A549 (cell line): Measurements from ENCODE around the gene KRT6C. TPM values are rescaled to one million over a fixed set of nuclear protein-coding genes. Genes with fewer than 3 reads are reported as not detected.

ENCODE experiments used
- ATAC-seq, 2 experiments: fragments of 200-7000 bp in 1 of 2; fragments of >200 bp in 1 of 2; cut with Nextera tagmentation in 1 of 2; cut with Tn5 transposase in 1 of 2; 3 replicates each; pipeline versions ENCODE4 v1.8.0 to v1.9.1; 2018 to 2020; ENCODE audit warnings: mild to moderate bottlenecking in 1 of 2, moderate library complexity in 1 of 2
- CTCF ChIA-PET: fragments of 300-600 bp; sonication (Branson Sonifier 250); formaldehyde crosslinking; extraction: SDS; loops from one replicate; lab custom pipeline; 2021; ENCODE audit warnings: antibody characterized with exemption, inconsistent platforms; lab: Yijun Ruan, JAX
- POLR2A ChIA-PET: fragments of 350-600 bp; formaldehyde crosslinking; extraction: SDS; loops from one replicate; lab custom pipeline; 2021; ENCODE audit warnings: antibody characterized with exemption, inconsistent platforms; lab: Yijun Ruan, JAX
- DNase-seq, 2 experiments: peaks; one replicate each; pipeline versions ENCODE4 v3.0.0 to v3.0.0-alpha.2; 2011 to 2016; ENCODE audit warnings: low read depth in 1 of 2, low spot score in 1 of 2
- FAIRE-seq: peaks from 2 replicates; lab custom pipeline; 2011; peaks lifted over from hg19 to GRCh38; lab: Jason Lieb, UNC
- H3K27ac ChIP-seq, 2 experiments: fragments of >200 bp; sonication (Bioruptor Twin); formaldehyde crosslinking; 3 replicates each; pipeline ENCODE4 v1.5.1; 2016 to 2017
- H3K4me1 ChIP-seq: fragments of >200 bp; sonication (Bioruptor Twin); formaldehyde crosslinking; 3 replicates; pipeline ENCODE4 v1.6.1; 2016
- H3K4me2 ChIP-seq: fragments of >200 bp; sonication (Bioruptor Twin); formaldehyde crosslinking; 3 replicates; pipeline ENCODE4 v1.6.1; 2016
- H3K4me3 ChIP-seq: fragments of >200 bp; sonication (Bioruptor Twin); formaldehyde crosslinking; 3 replicates; pipeline ENCODE4 v1.5.1; 2016
- H3K9me3 ChIP-seq: fragments of >200 bp; sonication (Bioruptor Twin); formaldehyde crosslinking; 3 replicates; pipeline ENCODE4 v1.6.1; 2016
- CBX8 ChIP-seq: fragments of 200-600 bp; sonication (generic); IDR thresholded peaks from 2 replicates; pipeline ENCODE4 v1.6.1; 2016
- E2F6 ChIP-seq: IDR thresholded peaks from 2 replicates; pipeline ENCODE4 v1.6.1; 2012; ENCODE audit warnings: low read depth, borderline replicate concordance
- EHF ChIP-seq: fragments of 250-450 bp; sonication (Bioruptor Pico); IDR thresholded peaks from 2 replicates; pipeline ENCODE4 v1.5.0; 2020; ENCODE audit warnings: mild to moderate bottlenecking
- ELK1 ChIP-seq: fragments of 150-350 bp; IDR thresholded peaks from 2 replicates; pipeline ENCODE4 v1.6.1; 2014; ENCODE audit warnings: low read depth, mild to moderate bottlenecking, low read length
- FOSL2 ChIP-seq, 2 experiments: fragments of 450-650 bp in 1 of 2; fragments of >200 bp in 1 of 2; sonication (Bioruptor Twin) in 1 of 2; formaldehyde crosslinking; IDR thresholded peaks; 2 replicates each; pipeline versions ENCODE4 v1.5.0 to v1.6.1; 2016 to 2020; ENCODE audit warnings: mild to moderate bottlenecking in 1 of 2, moderate library complexity in 1 of 2
- GATA3 ChIP-seq: IDR thresholded peaks from 2 replicates; pipeline ENCODE4 v1.6.1; 2012; ENCODE audit warnings: borderline replicate concordance
- HDAC2 ChIP-seq: fragments of 200-600 bp; sonication (generic); IDR thresholded peaks from 2 replicates; pipeline ENCODE4 v1.6.1; 2016
- HES2 ChIP-seq: fragments of >200 bp; sonication (Bioruptor Twin); formaldehyde crosslinking; IDR thresholded peaks from 2 replicates; pipeline ENCODE4 v1.6.1; 2016
- HEYL ChIP-seq: fragments of 250-450 bp; sonication (Bioruptor Pico); IDR thresholded peaks from 2 replicates; pipeline ENCODE4 v1.8.0; 2021; ENCODE audit warnings: mild to moderate bottlenecking, moderate library complexity
- HOXB5 ChIP-seq: fragments of 250-450 bp; sonication (Bioruptor Pico); IDR thresholded peaks from 2 replicates; pipeline ENCODE4 v1.5.0; 2020; ENCODE audit warnings: mild to moderate bottlenecking, moderate library complexity
- MAFK ChIP-seq: fragments of 450-650 bp; IDR thresholded peaks from 2 replicates; pipeline ENCODE4 v1.6.1; 2014; ENCODE audit not compliant: partially characterized antibody
- MAZ ChIP-seq: fragments of 150-350 bp; IDR thresholded peaks from 2 replicates; pipeline ENCODE4 v1.6.1; 2014; ENCODE audit warnings: antibody characterized with exemption, low read depth, low read length, borderline replicate concordance
- NPAS2 ChIP-seq: fragments of 250-450 bp; sonication (Bioruptor Pico); IDR thresholded peaks from 2 replicates; pipeline ENCODE4 v1.8.0; 2022; ENCODE audit warnings: mild to moderate bottlenecking, moderate library complexity, borderline replicate concordance
- NR3C1 ChIP-seq: fragments of >200 bp; sonication (Bioruptor Twin); formaldehyde crosslinking; IDR thresholded peaks from 3 replicates; pipeline ENCODE4 v1.6.1; 2017
- PBX3 ChIP-seq: IDR thresholded peaks from 2 replicates; pipeline ENCODE4 v1.6.1; 2012
- POLR2A ChIP-seq: IDR thresholded peaks from 2 replicates; pipeline ENCODE4 v1.6.1; 2012; ENCODE audit warnings: mild to moderate bottlenecking, low read length
- POLR2AphosphoS2 ChIP-seq: conservative IDR thresholded peaks from 2 replicates; pipeline ENCODE4 v1.6.1; 2012; ENCODE audit warnings: low read length, improper control_type of control experiment, inconsistent platforms
- RNF2 ChIP-seq: fragments of 200-600 bp; sonication (generic); IDR thresholded peaks from 2 replicates; pipeline ENCODE4 v1.6.1; 2016; ENCODE audit warnings: low read depth, mild to moderate bottlenecking, antibody characterized with exemption, moderate library complexity, borderline replicate concordance
- TFCP2L1 ChIP-seq: fragments of 250-450 bp; sonication (Bioruptor Pico); IDR thresholded peaks from 2 replicates; pipeline ENCODE4 v1.5.0; 2021; ENCODE audit warnings: mild to moderate bottlenecking
- WGBS: methylation state at CpG from one replicate; pipeline ENCODE4 v1.1.6; 2017; ENCODE audit errors: missing lambda C conversion rate; 5-methylcytosine and 5-hydroxymethylcytosine counted together
- polyA plus RNA-seq, 4 experiments: library from polyadenylated mRNA; depleted of rRNA in 3 of 4; stranded (reverse); fragments of >200 nt; fragmentation: RNase III in 1 of 4; extraction: RNeasy Plus Mini Kit Qiagen cat#74134 plus additional on column Dnase treatment in 1 of 4; gene quantifications; 2 replicates in 3 of 4; 3 replicates in 1 of 4; pipeline ENCODE4 v1.2.3, GENCODE V29; 2011 to 2017
- TF ChIP-seq, protein P1 (sequence below): fragments of >200 bp; sonication (Bioruptor Twin); formaldehyde crosslinking; IDR thresholded peaks from 3 replicates; pipeline ENCODE4 v1.5.1; 2016

KRT6C gene
- polyA plus RNA-seq, 2 of the 4 experiments (the other 2 are of a cell fraction): not detected

GRCh38 chr12:52464897-52465296 lies 8.7 kb downstream of the KRT6C start:
- Histone ChIP-seq H3K4me3 (no peak overlapping the region), H3K9me3 (no peaks in the 10 kb centered on the region), H3K4me1 (no peaks in the 10 kb centered on the region), H3K4me2 (no peak overlapping the region), H3K27ac (no peak overlapping the region)
- WGBS: 46% methylated on average over 2 of the region's 2 CpGs
- DNase-seq (no peak), FAIRE-seq (no peak), ATAC-seq (no peak)
- CTCF ChIA-PET: interaction anchor here (1.1 to 1.4 kb wide), 3 partner anchors 22 to 415 kb away, joined by 3 to 4 read pairs (median 3); no protein-coding TSS in a partner anchor
- no peak for TF ChIP-seq RNF2
- TF ChIP-seq NR3C1: no peak
- TF ChIP-seq FOSL2 (IDR thresholded peaks at IDR 0.05): no peak
- TF ChIP-seq FOSL2 (CRISPR knock-in tag; IDR thresholded peaks at IDR 0.05): no peak
- no peak for TF ChIP-seq HES2
- TF ChIP-seq POLR2A: no peak
- TF ChIP-seq POLR2AphosphoS2: no peak
- POLR2A ChIA-PET: no interaction called here

DNA sequence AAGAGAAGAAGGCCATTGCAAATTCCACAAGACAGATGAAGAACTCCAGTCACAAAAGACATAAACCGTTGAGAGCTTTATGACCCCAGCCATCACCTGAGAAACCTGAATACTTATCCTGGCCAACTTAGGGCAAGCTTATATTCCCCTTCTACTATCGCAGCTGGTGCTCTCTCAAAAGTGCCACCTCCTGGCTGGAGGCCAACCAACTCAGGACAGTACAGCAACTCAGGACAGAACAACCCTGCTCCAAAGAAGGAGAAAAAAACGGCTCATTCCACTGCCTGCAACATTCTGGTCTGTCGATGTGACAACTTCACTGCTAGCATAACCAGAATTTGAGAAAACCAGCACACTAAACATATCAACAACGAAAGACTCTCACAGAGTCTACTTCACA lies 11.9 kb downstream of the KRT6C start:
- ChIA-PET POLR2A (no interaction called here), CTCF (no interaction called here)
- FAIRE-seq: no peak
- DNase-seq: no peak
- TF ChIP-seq NPAS2 (CRISPR knock-in tag): no peak
- TF ChIP-seq MAFK: no peak
- no peak for TF ChIP-seq MAZ
- no peak for TF ChIP-seq ELK1
- no peak for TF ChIP-seq PBX3
- no peak for TF ChIP-seq EHF
- TF ChIP-seq, all 56 proteins: peak for 0
- no peak for ATAC-seq
- no peak overlapping the region for H3K27ac ChIP-seq
- no peak overlapping the region for H3K4me2 ChIP-seq
- no peaks in the 10 kb centered on the region for H3K4me1 ChIP-seq
- 44% methylated on average over 5 of the region's 5 CpGs for WGBS
- H3K9me3 ChIP-seq: no peaks in the 10 kb centered on the region
- no peak overlapping the region for H3K4me3 ChIP-seq

DNA sequence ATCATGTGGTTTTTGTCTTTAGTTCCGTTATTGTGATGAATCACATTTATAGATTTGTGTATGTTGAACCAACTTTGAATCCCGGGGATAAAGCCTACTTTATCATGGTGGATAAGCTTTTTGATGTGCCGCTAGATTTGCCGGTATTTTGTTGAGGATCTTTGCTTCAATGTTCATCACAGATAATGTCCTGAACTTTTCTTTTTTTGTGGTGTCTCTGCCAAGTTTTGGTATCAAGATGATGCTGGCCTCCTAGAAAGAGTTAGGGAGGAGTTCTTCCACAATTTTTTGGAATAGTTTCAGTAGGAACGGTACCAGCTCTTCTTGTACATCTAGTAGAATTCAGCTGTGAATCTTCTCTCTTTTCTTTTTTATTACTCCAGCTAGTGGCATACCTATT lies 14.7 kb downstream of the KRT6C start:
- Histone ChIP-seq H3K27ac (no peak overlapping the region), H3K4me1 (peaks cover 5% of the 10 kb centered on the region; the same call in 1 of the 3 replicates), H3K4me2 (no peak overlapping the region), H3K9me3 (no peaks in the 10 kb centered on the region), H3K4me3 (no peak overlapping the region)
- CTCF ChIA-PET: interaction anchor here (0.6 to 1.1 kb wide), 2 partner anchors 87 to 212 kb away, joined by 3 read pairs; no protein-coding TSS in a partner anchor
- FAIRE-seq (no peak), DNase-seq (no peak), ATAC-seq (no peak)
- POLR2A ChIA-PET: no interaction called here
- TF ChIP-seq E2F6 (no peak), HEYL (CRISPR knock-in tag) (no peak), HDAC2 (no peak), TFCP2L1 (CRISPR knock-in tag) (no peak), CBX8 (no peak), GATA3 (no peak), HOXB5 (CRISPR knock-in tag) (no peak)
- TF ChIP-seq, protein P1, sequence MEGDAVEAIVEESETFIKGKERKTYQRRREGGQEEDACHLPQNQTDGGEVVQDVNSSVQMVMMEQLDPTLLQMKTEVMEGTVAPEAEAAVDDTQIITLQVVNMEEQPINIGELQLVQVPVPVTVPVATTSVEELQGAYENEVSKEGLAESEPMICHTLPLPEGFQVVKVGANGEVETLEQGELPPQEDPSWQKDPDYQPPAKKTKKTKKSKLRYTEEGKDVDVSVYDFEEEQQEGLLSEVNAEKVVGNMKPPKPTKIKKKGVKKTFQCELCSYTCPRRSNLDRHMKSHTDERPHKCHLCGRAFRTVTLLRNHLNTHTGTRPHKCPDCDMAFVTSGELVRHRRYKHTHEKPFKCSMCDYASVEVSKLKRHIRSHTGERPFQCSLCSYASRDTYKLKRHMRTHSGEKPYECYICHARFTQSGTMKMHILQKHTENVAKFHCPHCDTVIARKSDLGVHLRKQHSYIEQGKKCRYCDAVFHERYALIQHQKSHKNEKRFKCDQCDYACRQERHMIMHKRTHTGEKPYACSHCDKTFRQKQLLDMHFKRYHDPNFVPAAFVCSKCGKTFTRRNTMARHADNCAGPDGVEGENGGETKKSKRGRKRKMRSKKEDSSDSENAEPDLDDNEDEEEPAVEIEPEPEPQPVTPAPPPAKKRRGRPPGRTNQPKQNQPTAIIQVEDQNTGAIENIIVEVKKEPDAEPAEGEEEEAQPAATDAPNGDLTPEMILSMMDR: no peak
- WGBS: 75% methylated on average over 5 of the region's 5 CpGs
